NCI-H146 (cell line): Measurements from ENCODE around the gene SFXN5.
A peak's percentile ranks its signal among the peaks of the same experiment; 100 is the strongest.
"Not testable (repeated sequence)": the region's sequence is repeated elsewhere in the genome, so short reads cannot be mapped to it uniquely, and the experiment has no call there.

Source experiments
- DNase-seq: peaks from one replicate; lab custom pipeline; 2025; lab: John Stamatoyannopoulos, UW

SFXN5 gene

DNA sequence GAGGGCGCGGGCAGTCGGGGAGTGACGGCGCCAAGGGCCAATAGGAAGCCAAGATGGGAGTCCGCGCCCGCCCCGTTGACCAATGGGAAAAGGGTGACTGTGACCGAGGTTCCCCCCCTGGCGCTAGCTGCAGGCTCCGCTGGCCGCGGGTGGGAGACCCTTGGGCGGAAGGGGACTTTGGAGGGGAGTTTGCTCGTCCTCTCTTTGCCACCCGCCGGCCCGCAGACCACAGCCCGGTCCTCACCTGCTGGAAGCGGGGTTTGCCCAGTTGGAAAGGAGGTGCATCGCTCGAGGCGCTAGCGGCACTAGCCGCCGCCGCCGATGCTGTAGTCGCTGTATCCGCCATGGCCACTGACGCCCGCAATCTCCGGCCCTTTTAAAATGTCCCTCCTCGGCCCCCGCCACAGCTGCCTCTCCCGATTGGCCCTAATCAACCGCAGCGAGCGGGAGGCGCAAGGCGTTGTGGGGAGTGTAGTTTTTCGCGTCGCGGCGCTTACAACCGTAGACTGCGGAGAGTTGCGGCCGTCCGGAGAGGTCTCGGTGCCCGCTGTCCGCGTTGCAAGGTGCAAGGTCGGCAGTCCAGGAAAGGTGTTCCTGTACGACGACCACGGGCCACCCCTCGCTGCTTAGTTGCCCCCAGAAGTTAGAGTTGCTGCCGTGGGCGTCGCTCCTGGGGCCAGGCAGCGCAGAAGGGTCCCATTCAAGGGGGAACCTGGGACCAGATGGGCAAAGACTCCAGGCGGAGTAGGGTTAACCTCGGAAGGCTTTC, at the start of gene SFXN5:
Gene SFXN5 (minus strand): TSS at position 353 of the 769 bp plus-strand sequence. CDS start 7 bp downstream, at position 346.
- peak; percentile 95 for DNase-seq

- not testable (repeated sequence) for DNase-seq
Observed at GRCh38 chr2:73119611-73120239, 48.2 kb upstream of the SFXN5 start.

DNA sequence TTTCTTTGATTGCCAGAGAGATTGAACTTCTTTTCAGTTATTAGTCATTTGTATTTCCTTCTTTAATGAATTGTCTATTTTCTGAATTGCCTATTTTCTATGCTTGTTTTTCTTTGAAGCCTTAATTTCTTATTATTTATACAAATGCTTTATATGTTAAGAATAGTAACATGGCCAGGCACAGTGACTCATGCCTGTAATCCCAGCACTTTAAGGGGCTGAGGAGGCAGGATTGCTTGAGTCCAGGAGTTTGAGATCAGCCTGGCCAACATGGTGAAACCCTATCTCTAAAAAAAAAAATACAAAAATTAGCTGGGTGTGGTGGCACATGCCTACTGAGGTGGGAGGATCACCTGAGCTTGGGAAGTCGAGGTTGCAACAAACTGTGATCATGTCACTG, 45.9 kb upstream of the SFXN5 start:
- DNase-seq: no peak

DNA sequence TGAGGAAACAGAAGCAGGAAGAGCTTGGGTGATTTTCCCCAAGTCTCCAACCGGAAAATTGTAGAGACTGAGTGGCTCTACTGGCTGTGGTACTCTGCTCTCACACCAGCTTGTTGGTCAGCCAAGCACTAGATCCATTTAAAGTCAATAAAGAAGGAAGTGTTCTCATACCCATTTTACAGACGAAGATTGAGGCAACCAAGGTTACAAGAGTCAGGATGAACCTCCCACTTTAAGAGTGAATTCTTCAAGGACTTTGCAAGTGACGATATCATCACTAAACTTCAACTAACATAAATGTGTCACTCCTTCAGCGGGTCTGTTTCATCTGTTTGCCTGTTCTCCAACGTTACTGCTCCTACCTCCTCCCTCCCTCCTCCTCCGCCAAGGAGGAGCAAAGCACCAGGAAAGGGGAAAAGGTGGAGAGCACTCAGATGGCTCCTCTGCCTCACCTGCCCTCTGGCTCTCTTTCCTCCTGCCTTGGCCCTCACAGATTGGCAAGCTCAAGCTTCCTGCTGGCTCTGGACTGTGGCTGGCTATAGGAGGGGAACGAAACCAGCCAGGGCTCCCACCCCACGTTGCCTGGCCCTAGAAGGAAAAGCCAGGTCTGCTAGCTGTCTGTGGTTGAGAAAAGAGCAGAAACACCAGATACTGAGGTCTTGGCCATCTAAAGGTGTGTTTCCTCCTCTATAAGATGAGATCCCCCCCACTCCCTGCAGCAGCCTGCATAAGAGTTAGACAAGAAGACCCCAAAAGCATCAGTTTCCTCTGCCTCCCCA, 44.9 kb upstream of the SFXN5 start:
- DNase-seq: no peak

- no peak for DNase-seq
Observed at GRCh38 chr2:73114273-73114867, 42.9 kb upstream of the SFXN5 start.

DNA sequence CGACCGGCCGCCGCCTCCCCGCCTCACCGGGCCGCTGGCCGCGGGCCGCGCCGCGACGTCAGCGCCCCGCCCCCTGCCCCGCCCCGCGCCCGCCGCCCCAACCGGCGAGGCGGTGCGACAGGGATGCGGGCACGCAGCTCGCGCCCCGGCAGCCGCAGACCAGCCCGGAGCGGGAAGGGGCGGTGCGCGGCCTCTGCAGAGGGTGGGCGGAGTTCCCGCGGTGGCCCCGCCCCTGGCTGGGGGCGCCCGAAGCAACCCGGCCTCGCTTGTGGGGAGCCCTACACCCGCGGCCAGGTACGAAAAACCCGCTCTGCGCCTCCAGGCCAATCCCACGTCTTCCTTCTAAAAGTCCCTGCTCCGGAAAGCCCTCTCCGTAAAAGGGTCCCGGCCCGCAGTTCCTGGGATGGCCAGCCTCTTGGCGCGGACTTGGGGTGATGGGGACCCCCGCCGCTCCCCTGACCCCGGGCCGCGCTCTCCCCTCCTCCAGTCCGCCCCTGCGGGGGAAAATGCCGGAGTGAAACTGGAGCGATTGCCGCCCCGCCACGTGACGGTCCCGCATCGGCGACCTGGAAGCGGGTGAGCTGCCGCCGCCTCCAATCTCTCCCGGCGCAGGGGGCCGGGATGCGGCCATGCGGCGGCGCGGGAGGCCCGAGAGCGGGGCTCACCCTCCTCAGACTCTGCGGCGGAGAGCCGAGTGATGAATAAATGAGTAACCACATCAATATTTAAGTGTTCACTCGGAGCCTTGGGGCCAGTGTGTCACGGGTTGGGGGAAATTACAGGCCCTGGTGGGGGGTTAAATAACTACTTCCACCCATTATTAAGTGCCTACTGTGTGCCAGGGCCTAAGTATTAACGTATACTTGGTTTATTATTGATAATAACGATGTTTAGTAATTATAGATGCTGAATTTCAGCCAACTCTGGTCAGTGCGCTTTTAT, 41.7 kb upstream of the SFXN5 start, which contains the start of gene RAB11FIP5:
Gene RAB11FIP5 (minus strand): TSS at position 36 of the 942 bp plus-strand sequence. CDS start 171 bp downstream, outside the sequence.
- peak; percentile 74 for DNase-seq

DNA sequence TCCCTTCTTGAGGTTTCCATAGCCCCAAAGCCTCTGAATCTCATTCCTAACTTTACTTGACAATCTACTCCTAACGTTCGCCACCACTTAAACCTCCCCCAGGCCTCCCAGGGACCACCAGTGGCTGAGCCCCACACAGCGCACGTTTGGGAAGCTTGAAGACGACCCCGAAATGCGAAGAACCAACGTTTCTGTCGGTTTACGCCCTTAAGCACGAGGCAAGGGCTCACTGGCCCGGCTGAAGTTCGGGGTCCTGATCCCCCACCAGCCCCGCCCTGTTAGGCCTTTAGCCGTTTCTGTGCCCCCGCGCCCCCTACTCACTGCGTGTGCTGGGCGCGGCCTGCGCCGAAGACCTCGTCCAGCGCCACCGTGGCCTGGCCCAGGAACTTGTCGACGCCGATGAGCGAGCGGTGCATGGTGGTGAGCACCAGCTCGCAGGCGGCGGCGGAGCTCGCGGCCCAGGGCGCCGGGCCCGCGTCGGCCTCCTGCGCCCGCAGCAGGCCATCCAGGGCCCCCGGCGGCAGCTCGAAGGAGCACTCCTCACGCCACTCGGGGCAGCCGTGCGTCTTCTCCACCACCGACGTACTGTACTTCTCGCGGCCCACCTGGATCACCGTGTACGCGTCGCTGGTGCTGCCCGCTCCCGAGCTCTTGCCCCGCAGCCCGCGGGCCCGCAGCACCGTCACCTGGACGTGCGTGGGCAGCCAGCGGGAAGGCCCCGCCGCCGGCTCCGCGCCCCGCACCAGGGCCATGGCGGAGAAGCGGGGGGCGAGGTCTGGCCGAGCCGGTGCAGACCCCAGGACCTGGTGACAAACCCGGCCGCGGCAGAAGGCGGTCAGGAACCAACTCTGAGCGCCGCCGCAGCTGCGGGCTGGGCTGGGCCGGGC, 40.8 kb upstream of the SFXN5 start:
- peak; percentile 57 for DNase-seq

DNA sequence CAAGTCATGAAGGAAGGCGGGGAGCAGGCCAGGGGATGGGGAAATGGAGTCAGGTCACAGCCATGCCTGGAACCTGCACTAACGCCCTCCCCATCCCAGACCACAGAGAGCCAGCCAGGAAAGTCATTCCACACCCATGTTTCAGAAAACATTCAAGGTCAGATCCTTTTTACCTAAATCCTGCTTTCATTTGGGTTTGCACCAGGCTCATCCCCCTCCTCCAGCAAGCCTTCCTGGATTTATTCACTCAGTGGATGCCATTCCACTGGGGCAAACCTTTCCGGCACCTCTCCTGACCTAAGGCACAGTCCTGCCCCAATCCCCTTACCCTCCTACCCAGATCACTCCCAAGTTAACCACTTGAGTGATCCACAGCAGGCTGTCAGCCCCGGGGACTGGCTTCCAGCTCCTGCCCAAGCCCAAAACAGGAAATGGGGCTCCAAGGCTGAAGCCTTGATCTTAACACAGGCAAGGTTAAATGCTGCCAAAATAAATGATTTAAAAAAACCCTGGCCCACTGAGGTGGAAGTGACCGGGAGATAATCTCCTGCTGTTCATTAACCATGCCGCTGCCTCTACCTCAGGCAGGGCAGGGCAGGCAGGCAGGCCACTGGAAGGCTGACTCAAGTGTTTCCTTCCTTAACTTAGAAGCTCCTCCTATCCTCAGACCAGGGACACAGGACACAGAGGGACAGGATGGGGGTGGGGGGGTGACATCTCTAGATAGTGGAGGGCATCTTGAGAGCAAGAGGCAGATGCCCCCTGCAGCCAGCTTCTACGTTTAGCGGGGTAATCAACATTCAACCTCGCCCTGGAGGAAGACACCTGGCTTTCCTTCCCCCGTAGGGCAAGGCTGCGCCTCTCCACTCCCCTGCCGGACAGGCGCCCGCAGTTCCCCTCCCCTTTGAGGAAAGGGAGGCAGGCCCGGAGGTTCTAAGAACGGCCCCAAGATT, 39.8 kb upstream of the SFXN5 start:
- DNase-seq: peak; percentile 17

- DNase-seq: no peak
Observed at GRCh38 chr2:73110168-73111072, 38.9 kb upstream of the SFXN5 start.

GRCh38 chr2:73109431-73110167, 38.1 kb upstream of the SFXN5 start:
- DNase-seq: no peak

DNA sequence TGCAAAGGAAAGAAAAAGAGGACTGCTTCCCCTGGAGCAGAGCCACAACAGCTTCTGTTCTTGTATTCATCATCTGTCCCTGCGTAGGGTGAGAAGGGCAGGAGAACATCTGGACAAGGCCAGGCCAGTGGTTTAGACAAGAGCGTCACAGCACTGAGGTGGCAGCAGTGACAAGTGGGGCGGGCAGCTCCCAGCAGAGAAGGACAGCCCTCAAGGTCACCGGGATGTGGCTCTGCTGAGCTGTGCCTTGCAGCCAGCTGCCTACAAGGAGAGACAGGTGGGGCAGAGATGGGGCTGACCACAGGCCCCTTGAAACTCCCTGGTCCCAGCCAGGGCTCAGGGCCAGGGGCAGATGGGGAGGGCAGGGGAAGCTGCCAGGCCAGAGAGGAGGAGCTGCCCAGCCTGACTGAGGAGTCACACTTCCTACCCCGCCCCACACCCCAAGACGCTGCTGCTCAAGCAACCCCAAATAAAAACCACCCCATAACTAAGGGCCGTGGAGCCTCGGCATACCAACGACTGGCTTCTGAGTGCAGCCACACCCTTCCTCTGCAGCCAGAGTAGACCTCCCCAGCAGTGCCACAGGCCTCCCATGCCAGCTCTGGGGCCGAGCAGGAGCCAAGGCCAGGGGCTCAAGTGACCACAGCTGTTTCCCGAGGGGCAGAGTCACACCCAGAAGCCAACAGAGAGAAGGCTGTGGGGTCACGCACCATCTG, 35.9 kb upstream of the SFXN5 start:
- no peak for DNase-seq

GRCh38 chr2:73106791-73107190, 35.3 kb upstream of the SFXN5 start:
- DNase-seq: no peak

DNA sequence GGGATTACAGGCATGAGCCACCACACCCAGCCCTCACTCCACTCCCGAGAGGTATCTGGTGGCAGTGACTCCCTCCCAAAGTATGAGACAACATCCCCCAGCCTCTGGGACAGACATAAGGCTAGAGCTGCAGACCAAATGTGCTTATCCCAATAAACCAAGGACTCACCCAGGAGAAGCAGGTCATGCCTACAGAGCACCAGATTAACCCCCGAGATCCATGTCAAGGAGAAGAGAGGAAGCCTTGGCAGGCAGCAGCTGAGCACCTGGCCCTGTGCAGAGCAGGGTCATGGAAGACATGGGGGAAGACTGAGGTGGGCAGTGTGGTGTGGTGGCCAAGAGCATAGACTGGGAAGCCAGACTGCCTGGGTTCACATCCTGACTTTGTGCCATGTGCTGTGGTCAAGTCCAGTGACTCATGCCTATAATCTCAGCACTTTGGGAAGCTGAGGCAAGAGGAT, 34.0 kb upstream of the SFXN5 start:
- DNase-seq: no peak

DNA sequence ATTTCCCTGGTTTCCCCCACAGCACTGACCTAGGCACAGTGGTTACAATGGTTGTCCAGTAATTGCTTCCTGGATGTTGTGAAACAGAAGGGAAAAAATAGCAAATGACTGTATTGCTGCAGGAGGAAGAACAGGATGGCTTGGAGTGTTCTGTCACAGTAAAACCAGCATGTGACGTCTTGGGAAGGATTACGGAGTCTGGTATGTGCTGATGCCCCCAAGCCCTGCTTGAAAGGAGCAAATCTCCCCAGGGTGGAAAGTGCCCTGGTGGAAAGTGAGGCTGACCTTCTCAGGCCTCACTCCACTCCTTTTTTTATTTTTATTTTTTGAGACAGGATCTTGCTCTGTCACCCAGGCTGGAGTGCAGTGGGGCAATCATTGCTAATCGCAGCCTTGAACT, 33.4 kb upstream of the SFXN5 start:
- DNase-seq: no peak

DNA sequence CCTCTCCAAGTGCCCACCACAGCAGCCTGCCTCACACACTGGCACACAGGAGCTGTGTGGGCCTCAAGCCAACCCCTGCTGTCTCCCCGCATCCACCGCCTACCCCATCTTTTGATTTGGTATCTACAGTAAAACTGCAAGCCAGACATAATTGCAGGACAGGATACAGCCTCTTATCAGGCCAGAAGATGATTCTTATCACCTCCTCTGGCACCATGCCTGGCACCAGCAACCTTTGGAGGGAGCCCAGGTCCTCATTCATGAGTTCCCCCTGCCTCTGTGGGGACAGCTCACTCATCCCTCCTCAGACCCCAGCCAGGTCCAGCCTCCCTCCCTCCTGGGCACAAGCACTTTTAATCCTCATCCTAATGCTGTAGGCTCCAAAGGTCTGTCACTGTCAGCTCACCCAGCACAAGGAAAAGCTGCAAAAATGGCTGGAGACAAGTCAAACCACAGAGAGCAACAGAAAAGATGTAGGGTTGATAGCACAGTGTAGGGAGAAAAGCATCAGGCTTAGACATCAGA, 31.6 kb upstream of the SFXN5 start:
- no peak for DNase-seq

- no peak for DNase-seq
Observed at GRCh38 chr2:73101626-73102256, 30.2 kb upstream of the SFXN5 start.
